GM12891 (cell line): ENCODE results near the gene RIGI.

Experiments
- PAX5 ChIP-seq: IDR thresholded peaks from 2 replicates; pipeline ENCODE4 v1.6.1; 2011; ENCODE audit warnings: low read length, moderate library complexity, mild to moderate bottlenecking; ENCODE audit not compliant: insufficient read depth, severe bottlenecking
- POLR2AphosphoS5 ChIP-seq: IDR thresholded peaks from 2 replicates; pipeline ENCODE4 v1.6.1; 2011; ENCODE audit warnings: low read depth, low read length, control low read depth
- TAF1 ChIP-seq: IDR thresholded peaks from 2 replicates; pipeline ENCODE4 v1.6.1; 2011; ENCODE audit warnings: low read depth, low read length, control low read depth

- no peak for TF ChIP-seq TAF1
- no peak for TF ChIP-seq POLR2AphosphoS5
- TF ChIP-seq PAX5: no peak
Measured at GRCh38 chr9:32516241-32516640, 9.8 kb downstream of the RIGI start.
